HepG2 (cell line): ENCODE data around the gene CKS1B. TPM values are rescaled to one million over a fixed set of nuclear protein-coding genes. Genes with fewer than 3 reads are reported as not detected.

Experiments used
- CCAR2 ChIP-seq: fragments of 200-400 bp; formaldehyde crosslinking; optimal IDR thresholded peaks from 2 replicates; pipeline ENCODE3; 2018; ENCODE audit warnings: low read depth, mild to moderate bottlenecking, low read length, moderate library complexity
- CHCHD3 ChIP-seq: sonication (generic); formaldehyde crosslinking; IDR thresholded peaks from 2 replicates; pipeline ENCODE4 v1.8.0; 2022; ENCODE audit warnings: mild to moderate bottlenecking, missing genetic modification reagents, moderate library complexity
- CSRNP1 ChIP-seq: sonication (generic); formaldehyde crosslinking; IDR thresholded peaks from 2 replicates; pipeline ENCODE4 v1.8.1; 2023; ENCODE audit warnings: mild to moderate bottlenecking, missing genetic modification reagents
- HNF4G ChIP-seq, 2 experiments: sonication (generic) in 1 of 2; formaldehyde crosslinking in 1 of 2; IDR thresholded peaks; 2 replicates each; pipeline versions ENCODE4 v1.4.0 to v1.6.1; 2011 to 2020; ENCODE audit warnings: borderline replicate concordance in 2 of 2, low read depth in 2 of 2, mild to moderate bottlenecking in 2 of 2, low read length in 1 of 2, missing genetic modification reagents in 1 of 2, moderate library complexity in 1 of 2
- MBNL3 ChIP-seq: fragments of 250-450 bp; sonication (Bioruptor Pico); conservative IDR thresholded peaks from 2 replicates; pipeline ENCODE4 v1.8.0; 2022; ENCODE audit warnings: mild to moderate bottlenecking, inconsistent platforms
- NFE2 ChIP-seq: sonication (generic); formaldehyde crosslinking; IDR thresholded peaks from 2 replicates; pipeline ENCODE4 v1.4.0; 2020; ENCODE audit warnings: missing genetic modification reagents
- TAF15 ChIP-seq: fragments of 200-400 bp; formaldehyde crosslinking; IDR thresholded peaks from one replicate; pipeline ENCODE4 v1.6.1; 2018; ENCODE audit warnings: mild to moderate bottlenecking, low read depth, low read length; ENCODE audit not compliant: poor library complexity, severe bottlenecking
- ZBTB2 ChIP-seq: sonication (generic); formaldehyde crosslinking; IDR thresholded peaks from 2 replicates; pipeline ENCODE4 v1.8.0; 2022; ENCODE audit warnings: low read depth, missing genetic modification reagents
- ZBTB20 ChIP-seq: sonication (generic); formaldehyde crosslinking; IDR thresholded peaks from 2 replicates; pipeline ENCODE4 v1.8.1; 2023; ENCODE audit warnings: missing genetic modification reagents, low read depth, mild to moderate bottlenecking, borderline replicate concordance
- ZBTB40 ChIP-seq, 2 experiments: fragments of 450-650 bp in 1 of 2; sonication (generic) in 1 of 2; formaldehyde crosslinking in 1 of 2; IDR thresholded peaks; 2 replicates each; pipeline versions ENCODE4 v1.6.1 to v1.8.0; 2016 to 2022; ENCODE audit warnings: antibody characterized with exemption in 1 of 2, mild to moderate bottlenecking in 1 of 2, missing genetic modification reagents in 1 of 2
- ZFYVE20 ChIP-seq: sonication (generic); formaldehyde crosslinking; IDR thresholded peaks from 2 replicates; pipeline ENCODE4 v1.8.0; 2023; ENCODE audit warnings: low read depth, mild to moderate bottlenecking, moderate library complexity, missing genetic modification reagents, borderline replicate concordance
- ZNF33A ChIP-seq: sonication (generic); formaldehyde crosslinking; IDR thresholded peaks from 2 replicates; pipeline ENCODE4 v1.5.1; 2020; ENCODE audit warnings: missing genetic modification reagents, mild to moderate bottlenecking, moderate library complexity, borderline replicate concordance
- ZNF564 ChIP-seq: sonication (generic); formaldehyde crosslinking; IDR thresholded peaks from 2 replicates; pipeline ENCODE4 v1.8.1; 2023; ENCODE audit warnings: mild to moderate bottlenecking, missing genetic modification reagents
- ZNF737 ChIP-seq: sonication (generic); formaldehyde crosslinking; IDR thresholded peaks from 2 replicates; pipeline ENCODE4 v1.5.0; 2020; ENCODE audit warnings: missing genetic modification reagents, mild to moderate bottlenecking, borderline replicate concordance
- polyA plus RNA-seq, 8 experiments: library from polyadenylated mRNA; depleted of rRNA in 3 of 8; stranded (reverse) in 7 of 8; unstranded in 1 of 8; fragments of >200 nt; fragmentation: Illumina TruSeq in 4 of 8; extraction: Trizol in 4 of 8; gene quantifications; 2 replicates each; pipeline versions ENCODE4 v1.2.1 to v1.2.3, GENCODE V29; 2011 to 2016; ENCODE audit warnings: low read depth in 4 of 8, missing spikeins in 1 of 8, mixed read lengths in 1 of 8; ENCODE audit not compliant: insufficient read depth in 1 of 8
- total RNA-seq, 5 experiments: library from RNA; depleted of rRNA; stranded (reverse); fragments of >200 nt; fragmentation: Illumina TruSeq; extraction: Trizol; gene quantifications; 2 replicates each; pipeline ENCODE4 v1.2.3, GENCODE V29; 2016; ENCODE audit warnings: low read depth in 1 of 5

The CKS1B gene
- total and polyA plus RNA-seq, 2 of the 13 experiments (the other 11 are each of a cell fraction or from before 2014, with no cell fraction given): 217 to 222 TPM

GRCh38 chr1:154982897-154983648 lies 8.6 kb downstream of the CKS1B start, which contains the start of gene FLAD1 (continued):
- no peak for TF ChIP-seq CSRNP1 (CRISPR knock-in tag)
- TF ChIP-seq NFE2: no peak
- no peak for TF ChIP-seq ZNF33A (CRISPR knock-in tag)
- no peak for TF ChIP-seq ZNF737 (CRISPR knock-in tag)
- TF ChIP-seq ZFYVE20 (CRISPR knock-in tag): no peak
- no peak for TF ChIP-seq MBNL3
- TF ChIP-seq CHCHD3 (CRISPR knock-in tag): no peak
- no peak for TF ChIP-seq TAF15
- peak; percentile 73 for TF ChIP-seq ZBTB40 (IDR thresholded peaks at IDR 0.05)
- TF ChIP-seq ZBTB40 (CRISPR knock-in tag; IDR thresholded peaks at IDR 0.05): no peak
- no peak for TF ChIP-seq ZBTB20
- TF ChIP-seq ZBTB2 (CRISPR knock-in tag): no peak
- no peak for TF ChIP-seq CCAR2
- peak; percentile 4; the same call in 1 of the 2 replicates for TF ChIP-seq HNF4G (IDR thresholded peaks at IDR 0.05; ENCODE audit: borderline replicate concordance, low read depth, low read length)
- no peak for TF ChIP-seq HNF4G (CRISPR knock-in tag; IDR thresholded peaks at IDR 0.05; ENCODE audit: borderline replicate concordance, low read depth)
- TF ChIP-seq ZNF564 (CRISPR knock-in tag): no peak
